ENCODE measurements around the gene PHB1.
"Not testable (repeated sequence)": the region's sequence is repeated elsewhere in the genome, so short reads cannot be mapped to it uniquely, and the experiment has no call there.

PHB1 gene

DNA sequence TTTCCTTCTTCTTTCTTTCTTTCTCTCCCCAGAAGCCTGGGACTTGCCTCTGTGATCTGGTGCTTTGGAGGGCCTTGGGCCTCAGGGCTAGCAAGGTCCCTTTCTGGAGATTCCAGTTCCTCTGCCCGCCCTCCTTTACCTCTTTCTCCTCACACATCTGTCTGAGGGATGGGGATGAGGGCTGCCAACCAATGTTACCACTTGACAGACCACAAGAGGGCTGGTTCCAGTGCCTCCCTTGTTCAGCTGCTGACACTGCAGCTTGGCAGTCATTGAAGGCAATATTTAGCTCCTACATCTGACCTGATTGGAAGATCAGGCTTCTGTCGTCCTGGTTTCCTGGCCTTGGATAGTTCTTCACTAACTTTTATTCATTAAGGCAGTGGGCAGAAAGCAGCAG, 49.0 kb downstream of the PHB1 start:
- no peak for FAIRE-seq

DNA sequence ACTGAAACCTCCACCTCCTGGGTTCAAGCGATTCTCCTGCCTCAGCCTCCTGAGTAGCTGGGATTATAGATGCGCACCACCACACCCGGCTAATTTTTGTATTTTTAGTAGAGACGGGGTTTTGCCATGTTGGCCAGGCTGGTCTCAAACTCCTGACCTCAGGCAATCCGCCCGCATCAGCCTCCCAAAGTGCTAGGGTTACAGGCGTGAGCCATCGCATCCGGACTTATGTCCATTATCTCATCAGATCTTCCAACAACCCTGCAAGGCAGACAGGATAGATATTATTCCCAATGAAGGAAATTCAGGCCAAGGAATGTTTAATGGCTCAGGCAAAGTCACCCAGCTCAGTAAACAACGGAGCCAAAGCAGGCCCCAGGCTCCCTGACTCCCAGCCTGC, 49.6 kb downstream of the PHB1 start:
- FAIRE-seq; DNase-seq (ENCODE audit: insufficient read length, low spot score): not testable (repeated sequence)

More for the DNA sequence above, 49.0 kb downstream of the PHB1 start:
- TF ChIP-seq POLR2A (IDR thresholded peaks at IDR 0.05; ENCODE audit: low read depth, low read length): no peak
- DNase-seq (ENCODE audit: insufficient read length, low spot score): peak; percentile 65

DNA sequence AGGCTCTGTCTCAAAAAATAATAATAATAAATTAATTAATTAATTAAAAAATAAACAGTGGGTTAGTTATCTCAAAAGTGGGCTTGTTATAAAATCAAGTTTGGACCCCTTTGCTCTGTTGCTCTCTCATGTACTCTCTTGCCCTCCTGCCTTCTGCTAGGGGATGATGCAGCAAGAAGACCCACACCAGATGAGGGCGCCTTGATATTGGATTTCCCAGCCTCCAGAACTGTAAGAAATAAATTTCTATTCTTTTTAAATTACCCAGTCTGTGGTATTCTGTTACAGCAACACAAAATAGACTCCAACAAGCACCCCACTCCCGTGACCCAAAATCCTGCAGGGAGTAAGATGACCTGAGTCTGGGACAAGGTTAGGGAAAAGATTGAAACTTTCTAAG, 50.6 kb downstream of the PHB1 start:
- DNase-seq (ENCODE audit: insufficient read length, low spot score) (no peak), FAIRE-seq (no peak)
- no peak for TF ChIP-seq POLR2A (IDR thresholded peaks at IDR 0.05; ENCODE audit: low read depth, low read length)

DNA sequence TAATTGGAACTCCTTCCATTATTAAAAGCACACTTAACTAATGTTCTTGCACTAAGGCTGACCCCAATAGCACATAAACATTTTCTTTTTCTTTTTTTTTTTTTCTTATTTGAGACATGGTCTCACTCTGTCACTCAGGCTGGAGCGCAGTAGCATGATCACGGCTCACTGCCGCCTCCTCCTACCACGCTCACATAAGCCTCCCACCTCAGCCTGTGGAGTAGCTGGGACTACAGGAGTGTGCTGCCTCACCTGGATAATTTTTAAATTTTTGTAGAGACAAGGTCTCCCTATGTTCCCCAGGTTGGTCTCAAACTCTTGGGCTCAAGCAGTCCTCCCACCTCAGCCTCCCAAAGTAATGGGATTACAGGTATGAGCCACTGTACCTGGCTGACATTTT, 51.4 kb downstream of the PHB1 start:
- no peak for DNase-seq (ENCODE audit: insufficient read length, low spot score)
- TF ChIP-seq POLR2A (IDR thresholded peaks at IDR 0.05; ENCODE audit: low read depth, low read length): no peak
- FAIRE-seq: no peak

DNA sequence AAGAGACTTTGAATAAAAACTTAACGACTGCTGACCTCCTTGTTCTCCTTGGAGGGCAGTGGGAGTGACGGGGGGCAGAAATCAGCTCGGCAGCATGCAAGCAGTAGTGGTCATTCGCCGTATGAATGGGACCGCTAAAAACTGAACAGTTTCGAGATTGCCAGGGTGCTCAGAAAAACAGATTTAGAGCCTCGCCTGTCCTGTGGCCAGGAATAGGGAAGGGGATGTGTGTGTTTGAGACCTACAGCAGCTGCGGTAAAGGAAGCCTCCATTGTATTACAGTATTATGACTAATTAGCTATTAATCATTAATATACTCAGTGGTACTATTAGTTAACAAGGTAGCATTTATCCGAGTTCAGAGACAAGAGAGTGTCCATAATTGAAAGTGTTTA, 52.0 kb downstream of the PHB1 start:
- TF ChIP-seq POLR2A (IDR thresholded peaks at IDR 0.05; ENCODE audit: low read depth, low read length): no peak
- FAIRE-seq: no peak
- no peak for DNase-seq (ENCODE audit: insufficient read length, low spot score)

DNA sequence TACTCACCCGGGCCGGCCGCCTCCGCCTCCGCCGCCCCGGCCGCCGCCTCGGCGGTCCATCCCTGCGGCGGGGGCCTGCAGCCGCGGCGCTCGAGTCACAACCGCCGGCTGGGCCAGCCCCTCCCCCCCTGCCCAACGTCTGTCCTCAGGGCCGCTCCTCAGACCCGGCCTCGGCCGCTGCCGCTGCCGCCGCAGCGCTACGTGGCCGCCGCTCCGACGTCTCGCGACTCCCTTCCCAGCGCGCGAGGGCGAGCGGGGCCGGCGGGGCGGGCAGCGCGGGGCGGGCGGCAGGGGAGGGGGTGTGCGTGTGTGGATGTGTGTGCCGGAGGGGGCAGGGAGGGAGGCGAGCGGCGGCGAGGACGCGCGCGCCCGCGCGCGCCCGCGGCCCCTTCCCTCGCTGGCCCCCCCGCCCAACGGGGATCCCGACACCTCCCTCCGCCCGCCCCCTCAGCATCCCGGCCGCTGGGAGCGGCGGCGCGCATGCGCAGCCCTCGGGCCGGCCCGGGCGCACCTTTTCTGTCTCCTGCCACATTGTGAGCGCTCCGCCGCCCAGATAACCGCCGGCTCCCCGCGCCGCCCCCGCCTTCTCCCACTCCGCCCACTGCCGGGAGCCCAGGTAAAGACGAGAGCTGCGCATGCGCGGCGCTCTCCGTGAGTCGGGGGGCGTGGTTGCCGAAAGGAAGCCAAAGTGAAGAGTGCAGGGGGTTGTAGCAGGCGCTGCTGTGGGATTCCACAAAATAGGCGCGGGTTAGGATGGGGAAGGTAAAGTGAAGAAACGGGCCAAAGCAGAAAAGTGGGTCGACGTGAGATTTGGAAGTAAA, 52.6 kb downstream of the PHB1 start, which contains the start of gene ZNF652:
TSS of gene ZNF652 (minus strand) at position 349 of the 821 bp plus-strand sequence. CDS start 44,525 bp downstream, outside the sequence.
- FAIRE-seq: no peak
- peak; percentile 67 for TF ChIP-seq POLR2A (IDR thresholded peaks at IDR 0.05; ENCODE audit: low read depth, low read length)
- DNase-seq (ENCODE audit: insufficient read length, low spot score): peak; percentile 95

DNA sequence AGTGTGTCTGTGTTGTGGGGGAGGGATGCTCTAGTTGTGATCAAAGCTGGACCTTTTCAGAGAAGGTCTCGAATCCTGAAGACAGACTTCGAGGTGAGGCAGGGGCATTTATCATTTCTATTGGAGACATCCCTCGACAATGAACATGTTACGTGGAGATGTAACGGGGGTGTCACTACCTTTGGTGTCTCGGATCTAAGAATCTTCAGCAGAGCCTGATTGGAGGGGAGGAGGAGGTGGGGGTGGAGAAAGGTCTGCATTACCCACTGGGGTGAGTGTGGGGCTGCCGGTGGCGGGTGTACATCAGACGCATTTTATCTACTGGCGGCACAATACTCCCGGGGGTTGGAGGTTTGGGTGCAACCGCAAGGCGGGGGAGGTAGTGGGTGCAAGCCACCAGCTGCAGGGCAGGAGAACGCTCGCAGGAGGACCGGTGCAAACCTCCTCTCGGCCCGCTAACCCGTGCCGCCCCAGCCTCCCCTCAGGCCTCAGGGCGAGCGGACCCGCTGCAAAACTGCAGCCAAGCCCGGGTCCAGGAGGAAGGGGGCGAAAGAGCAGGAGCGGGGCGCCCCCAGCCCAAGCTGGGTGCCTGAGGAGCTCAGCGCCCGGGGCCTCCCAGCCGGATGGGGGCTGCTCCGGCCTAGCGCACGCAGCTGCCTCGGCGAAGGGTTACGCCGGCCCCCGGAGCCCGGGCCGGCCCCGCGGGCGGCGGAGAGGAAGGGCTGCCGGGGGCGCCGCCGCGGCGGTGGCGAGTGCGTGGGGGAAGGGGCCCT, 53.4 kb downstream of the PHB1 start:
- peak; percentile 43 for TF ChIP-seq POLR2A (IDR thresholded peaks at IDR 0.05; ENCODE audit: low read depth, low read length)
- DNase-seq (ENCODE audit: insufficient read length, low spot score) (peak; percentile 63), FAIRE-seq (peak; percentile 62)

DNA sequence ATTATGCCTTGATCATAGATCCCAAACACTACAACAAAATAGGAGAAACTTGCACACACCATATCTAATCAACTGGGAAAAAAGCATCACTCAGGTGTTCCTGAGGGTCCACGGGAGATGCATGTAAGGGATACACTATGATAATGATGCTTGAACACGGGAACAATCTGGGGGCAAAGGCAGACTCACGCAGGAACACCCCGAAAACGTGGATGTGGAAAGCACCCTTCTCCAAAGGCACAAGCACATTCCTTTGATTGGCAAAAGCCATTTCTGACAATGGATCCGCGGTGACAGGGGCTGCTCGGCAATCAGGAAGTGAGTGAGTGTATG, 53.9 kb downstream of the PHB1 start:
- FAIRE-seq: no peak
- no peak for TF ChIP-seq POLR2A (IDR thresholded peaks at IDR 0.05; ENCODE audit: low read depth, low read length)
- no peak for DNase-seq (ENCODE audit: insufficient read length, low spot score)

DNA sequence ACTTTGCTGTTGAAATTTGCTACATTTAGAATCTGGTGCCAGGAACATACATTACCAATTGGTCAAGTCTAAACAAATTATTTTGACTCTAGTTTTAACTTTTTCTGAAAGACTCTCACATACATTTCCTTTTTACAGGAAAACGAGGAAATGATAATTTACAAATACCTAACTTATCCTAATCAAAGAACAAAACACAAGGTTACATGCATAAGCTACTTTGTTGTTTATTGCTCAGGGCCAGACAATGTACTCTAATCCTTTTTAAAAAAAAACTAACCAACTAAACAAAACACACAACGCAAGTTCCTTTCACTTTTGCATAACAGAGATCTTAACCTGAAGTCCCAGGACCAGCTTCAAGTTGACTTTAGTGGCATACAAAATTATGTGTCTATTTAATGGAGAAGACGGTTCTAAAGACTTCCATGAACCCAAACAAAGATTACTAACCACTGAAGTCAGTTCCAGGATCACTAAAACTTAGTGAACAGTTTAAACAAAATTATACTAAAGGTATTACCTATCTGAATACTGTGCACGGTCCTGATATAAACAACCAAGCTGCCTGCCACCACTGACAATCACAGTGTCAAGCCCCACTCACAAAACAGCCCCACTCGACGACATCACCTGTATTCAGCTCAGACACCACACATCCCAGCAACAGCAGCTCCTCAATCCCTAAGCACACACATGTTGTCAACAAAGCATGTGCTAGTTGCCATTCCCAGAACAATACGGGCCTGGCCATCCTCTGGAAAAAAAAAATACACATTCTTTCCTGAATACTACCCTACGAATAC, 54.5 kb downstream of the PHB1 start:
- no peak for FAIRE-seq
- TF ChIP-seq POLR2A (IDR thresholded peaks at IDR 0.05; ENCODE audit: low read depth, low read length): no peak
- DNase-seq (ENCODE audit: insufficient read length, low spot score): no peak

DNA sequence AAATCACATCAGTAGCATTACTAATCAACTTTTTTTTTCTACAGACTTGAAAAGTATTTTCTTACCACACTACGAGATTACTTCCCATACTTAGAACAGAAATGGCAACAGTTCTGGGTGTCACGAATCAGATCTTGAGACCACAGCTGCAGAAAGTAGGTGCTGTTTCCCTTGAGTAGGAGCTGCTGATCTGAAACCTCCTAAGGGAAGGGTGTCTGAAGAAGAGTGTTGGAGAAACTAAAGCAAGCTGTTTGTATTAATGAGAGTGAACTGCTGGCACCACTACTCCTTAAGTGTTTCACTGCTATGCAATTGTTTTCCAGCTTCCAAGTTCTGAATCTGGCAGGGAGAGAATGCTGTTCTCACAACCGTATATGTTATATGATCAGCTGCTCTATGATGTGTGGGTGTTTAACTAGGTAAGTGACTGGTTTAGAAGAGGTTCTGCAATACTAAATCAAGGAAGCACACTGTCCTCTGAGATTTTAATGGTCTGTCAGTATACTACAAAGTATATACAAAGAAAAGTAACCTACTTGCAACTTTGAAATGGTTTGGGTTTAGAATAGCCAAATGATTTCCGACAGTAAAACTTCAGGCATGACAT, 55.9 kb downstream of the PHB1 start:
- DNase-seq (ENCODE audit: insufficient read length, low spot score): no peak
- no peak for TF ChIP-seq POLR2A (IDR thresholded peaks at IDR 0.05; ENCODE audit: low read depth, low read length)
- FAIRE-seq: no peak

DNA sequence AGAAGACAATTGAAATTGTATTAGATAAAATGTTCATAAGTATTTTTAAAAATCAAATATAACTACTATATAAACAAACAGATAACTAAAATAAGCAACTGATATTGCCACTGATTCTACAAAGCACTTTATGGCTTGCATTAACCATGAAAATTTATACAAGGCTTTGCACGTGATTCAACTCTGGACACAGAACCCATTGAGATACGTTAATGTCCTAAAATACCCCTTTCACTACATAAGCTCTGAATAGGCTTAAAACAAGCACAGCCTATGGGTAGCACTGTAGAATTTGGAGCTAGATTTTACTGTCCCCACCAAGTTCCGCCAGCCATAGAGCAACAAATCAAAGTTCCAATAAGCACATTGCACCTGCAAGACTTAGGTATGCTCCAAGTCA, 57.2 kb downstream of the PHB1 start:
- TF ChIP-seq POLR2A (IDR thresholded peaks at IDR 0.05; ENCODE audit: low read depth, low read length): no peak
- no peak for FAIRE-seq
- no peak for DNase-seq (ENCODE audit: insufficient read length, low spot score)

DNA sequence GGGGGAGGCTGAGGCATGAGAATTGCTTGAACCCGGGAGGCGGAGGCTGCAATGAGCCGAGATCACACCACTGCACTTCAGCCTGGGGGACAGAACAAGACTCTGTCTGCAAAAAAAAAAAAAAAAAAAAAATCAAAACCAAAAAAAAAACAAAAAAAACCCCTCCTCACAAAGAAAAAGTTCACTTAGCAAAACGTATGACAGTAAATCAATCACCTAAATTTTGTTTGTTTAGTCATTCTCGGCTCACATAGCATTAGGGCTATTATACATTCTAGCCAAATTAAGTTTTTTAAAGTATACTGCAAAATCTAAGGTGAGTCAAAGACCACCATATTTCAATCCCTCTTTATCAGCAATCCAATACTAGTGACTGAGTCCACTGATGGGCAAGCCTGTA, 58.4 kb downstream of the PHB1 start:
- TF ChIP-seq POLR2A (IDR thresholded peaks at IDR 0.05; ENCODE audit: low read depth, low read length): no peak
- FAIRE-seq (no peak), DNase-seq (ENCODE audit: insufficient read length, low spot score) (no peak)

Data from H54 (cell line).